PC-9 (cell line): Measurements from ENCODE around the gene GARNL3. TPM values are rescaled to one million over a fixed set of nuclear protein-coding genes. Genes with fewer than 3 reads are reported as not detected.

Experiments
- BruUV-seq: library from RNA; stranded (reverse); fragments of 400-500 nt; replicated peaks from 2 replicates; lab custom pipeline; 2021; lab: Mats Ljungman, UMichigan
- CTCF ChIA-PET: fragments of 300-600 bp; sonication (Branson Sonifier 250); formaldehyde crosslinking; loops from one replicate; lab custom pipeline; 2022; ENCODE audit warnings: antibody characterized with exemption; lab: Charles Lee
- POLR2A ChIA-PET: fragments of 300-600 bp; sonication (Branson Sonifier 250); formaldehyde crosslinking; loops from one replicate; lab custom pipeline; 2022; ENCODE audit warnings: antibody characterized with exemption; ENCODE audit not compliant: unreplicated experiment; lab: Charles Lee
- DNase-seq, 2 experiments: peaks; one replicate each; pipeline versions ENCODE4 v3.0.0 to v3.0.0-alpha.2; 2015 to 2022; ENCODE audit warnings: mixed read lengths in 1 of 2
- H2AFZ ChIP-seq: fragments of 200-600 bp; sonication (generic); 2 replicates; pipeline ENCODE4 v1.8.1; 2017; ENCODE audit warnings: antibody characterized with exemption
- H3F3A ChIP-seq: fragments of 200-600 bp; sonication (generic); 2 replicates; pipeline ENCODE4 v1.8.1; 2017; ENCODE audit warnings: antibody characterized with exemption, mild to moderate bottlenecking, low read depth; ENCODE audit not compliant: insufficient read depth
- H3K27ac ChIP-seq: fragments of 200-600 bp; sonication (generic); 2 replicates; pipeline ENCODE4 v1.6.1; 2016; ENCODE audit warnings: mixed run types
- H3K27me3 ChIP-seq: fragments of 200-600 bp; sonication (generic); 2 replicates; pipeline ENCODE4 v1.6.1; 2016; ENCODE audit warnings: low read depth, mixed run types; ENCODE audit not compliant: insufficient read depth
- H3K36me3 ChIP-seq: fragments of 200-600 bp; sonication (generic); 2 replicates; pipeline ENCODE4 v1.6.1; 2016; ENCODE audit warnings: low read depth, mixed run types
- H3K4me1 ChIP-seq: fragments of 200-600 bp; sonication (generic); replicated peaks from 2 replicates; pipeline ENCODE4 v1.6.1; 2016; ENCODE audit warnings: mixed run types; ENCODE audit not compliant: insufficient read depth
- H3K4me2 ChIP-seq: fragments of 200-600 bp; sonication (generic); 2 replicates; pipeline ENCODE4 v1.6.1; 2017; ENCODE audit warnings: mixed run types
- H3K4me3 ChIP-seq: fragments of 200-600 bp; sonication (generic); 2 replicates; pipeline ENCODE4 v1.6.1; 2016; ENCODE audit warnings: mixed run types
- H3K79me2 ChIP-seq: fragments of 200-600 bp; sonication (generic); 2 replicates; pipeline ENCODE4 v1.6.1; 2017; ENCODE audit warnings: low read depth, mixed run types
- H3K9me2 ChIP-seq: fragments of 200-600 bp; sonication (generic); 2 replicates; pipeline ENCODE4 v1.8.1; 2017; ENCODE audit warnings: mild to moderate bottlenecking; ENCODE audit not compliant: insufficient read depth
- H3K9me3 ChIP-seq: fragments of 200-600 bp; sonication (generic); 2 replicates; pipeline ENCODE4 v1.8.1; 2016; ENCODE audit warnings: low read depth; ENCODE audit not compliant: insufficient read depth
- H4K20me1 ChIP-seq: fragments of 200-600 bp; sonication (generic); 2 replicates; pipeline ENCODE4 v1.8.1; 2017; ENCODE audit not compliant: insufficient read depth
- CTCF ChIP-seq: fragments of 200-600 bp; sonication (generic); conservative IDR thresholded peaks from 2 replicates; pipeline ENCODE4 v1.6.1; 2017; ENCODE audit warnings: mixed run types, antibody characterized with exemption, mild to moderate bottlenecking, moderate library complexity
- EZH2 ChIP-seq: fragments of 200-600 bp; sonication (generic); IDR thresholded peaks from 2 replicates; pipeline ENCODE4 v1.8.0; 2017; ENCODE audit warnings: antibody characterized with exemption, low read depth
- intact Hi-C: fragments of 100-400 bp; cut with micrococcal nuclease; formaldehyde crosslinking; loops from one replicate; pipeline ENCODE4 v1.10.0; 2022; ENCODE audit not compliant: unreplicated experiment
- total RNA-seq: library from RNA; stranded (reverse); gene quantifications from 2 replicates; pipeline ENCODE4 v1.2.3, GENCODE V29; 2021

The GARNL3 gene
- total RNA-seq, 1 experiment from 2014 or later = 10.8 TPM

GRCh38 chr9:127245637-127246164 lies 18.9 kb upstream of the GARNL3 start:
- Histone ChIP-seq H3K9me2 (no peaks in the 10 kb centered on the region), H2AFZ (peak overlapping the region; percentile 90), H3K27ac (no peak overlapping the region), H3F3A (peaks cover 4% of the 10 kb centered on the region; the same call in 1 of the 2 replicates), H3K79me2 (no peaks in the 10 kb centered on the region), H3K27me3 (no peaks in the 10 kb centered on the region), H3K9me3 (no peaks in the 10 kb centered on the region), H4K20me1 (no peaks in the 10 kb centered on the region), H3K4me3 (peak overlapping the region; percentile 72), H3K36me3 (no peaks in the 10 kb centered on the region), H3K4me2 (peak overlapping the region; percentile 82), H3K4me1 (0 out of 2 replicates have a peak, but pooled peaks cover 4% of the 10 kb centered on the region)
- DNase-seq = no peak
- TSS peak; percentile 20 for BruUV-seq
- no peak for TF ChIP-seq CTCF
- no peak for TF ChIP-seq EZH2
- CTCF ChIA-PET = no interaction called here
- POLR2A ChIA-PET = interaction anchor here (0.6 to 0.7 kb wide), 2 partner anchors 25 to 193 kb away, joined by 3 to 9 read pairs; no protein-coding TSS in a partner anchor
- intact Hi-C loops = no loop called here

- no peak overlapping the region for H3K4me2 ChIP-seq
- H3K4me1 ChIP-seq = 0 out of 2 replicates have a peak, but pooled peaks cover 4% of the 10 kb centered on the region
- no peaks in the 10 kb centered on the region for H4K20me1 ChIP-seq
- H3K27ac ChIP-seq = no peak overlapping the region
- no peak overlapping the region for H3K4me3 ChIP-seq
- CTCF ChIA-PET = interaction anchor here (0.6 kb wide), 2 partner anchors 53 to 444 kb away, joined by 5 read pairs; partner anchors contain the start of gene ZBTB43
- BruUV-seq = no TSS peak
- TF ChIP-seq CTCF (no peak), EZH2 (no peak)
- H3K79me2 ChIP-seq = no peaks in the 10 kb centered on the region
- no peaks in the 10 kb centered on the region for H3K27me3 ChIP-seq
- POLR2A ChIA-PET = no interaction called here
- H3K9me2 ChIP-seq = no peaks in the 10 kb centered on the region
- H3K9me3 ChIP-seq = no peaks in the 10 kb centered on the region
- H2AFZ ChIP-seq = no peak overlapping the region
- H3F3A ChIP-seq = peaks cover 4% of the 10 kb centered on the region; the same call in 1 of the 2 replicates
- no peak for DNase-seq
- intact Hi-C loops = no loop called here
- no peaks in the 10 kb centered on the region for H3K36me3 ChIP-seq
These were observed 16.3 kb upstream of the GARNL3 start for GRCh38 chr9:127248241-127248640.

GRCh38 chr9:127249877-127250276 lies 14.7 kb upstream of the GARNL3 start:
- no peaks in the 10 kb centered on the region for H3K9me3 ChIP-seq
- no peak overlapping the region for H3K4me3 ChIP-seq
- no peak overlapping the region for H3K27ac ChIP-seq
- no peaks in the 10 kb centered on the region for H3K9me2 ChIP-seq
- H3K27me3 ChIP-seq = no peaks in the 10 kb centered on the region
- no peaks in the 10 kb centered on the region for H3K79me2 ChIP-seq
- H3K36me3 ChIP-seq = no peaks in the 10 kb centered on the region
- H2AFZ ChIP-seq = no peak overlapping the region
- TF ChIP-seq EZH2 (no peak), CTCF (no peak)
- DNase-seq = no peak
- POLR2A ChIA-PET = no interaction called here
- no peak overlapping the region for H3K4me2 ChIP-seq
- intact Hi-C loops = no loop called here
- CTCF ChIA-PET = no interaction called here
- H3K4me1 ChIP-seq = no peaks in the 10 kb centered on the region
- no peaks in the 10 kb centered on the region for H3F3A ChIP-seq
- no peaks in the 10 kb centered on the region for H4K20me1 ChIP-seq
- no TSS peak for BruUV-seq
